VCaP (cell line): Measurements from ENCODE around the gene EPB42.
A peak's percentile ranks its signal among the peaks of the same experiment; 100 is the strongest.
"Not testable (repeated sequence)": the region's sequence is repeated elsewhere in the genome, so short reads cannot be mapped to it uniquely, and the experiment has no call there.

Experiments used
- H3K27ac ChIP-seq: fragments of 450-650 bp; 2 replicates; pipeline ENCODE4 v1.5.1; 2017
- TF ChIP-seq, protein P1 (sequence below): fragments of 450-650 bp; conservative IDR thresholded peaks from 2 replicates; pipeline ENCODE4 v1.5.1; 2017; ENCODE audit warnings: mild to moderate bottlenecking, moderate library complexity

Gene EPB42

DNA sequence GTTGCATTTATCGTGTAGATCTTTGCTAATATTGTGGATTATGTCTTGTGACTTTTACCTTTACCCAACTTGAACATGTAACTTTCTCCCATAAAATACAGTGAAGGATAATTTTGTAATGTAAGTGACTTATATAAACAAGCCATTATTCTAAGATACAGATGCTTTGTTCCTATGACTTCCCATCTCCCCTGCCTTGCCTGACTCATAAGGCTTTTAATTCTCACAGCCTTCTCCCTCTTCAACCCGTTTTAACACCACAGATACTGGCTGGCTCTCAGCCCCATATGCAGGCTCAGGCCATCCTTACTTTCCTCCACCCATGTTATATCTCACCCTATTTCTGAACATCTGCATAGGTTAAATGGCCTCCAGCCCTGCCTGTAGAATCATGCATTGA, 31.5 kb downstream of the EPB42 start:
- peak overlapping the region; percentile 43; the same call in 1 of the 2 replicates for H3K27ac ChIP-seq
- TF ChIP-seq, protein P1, sequence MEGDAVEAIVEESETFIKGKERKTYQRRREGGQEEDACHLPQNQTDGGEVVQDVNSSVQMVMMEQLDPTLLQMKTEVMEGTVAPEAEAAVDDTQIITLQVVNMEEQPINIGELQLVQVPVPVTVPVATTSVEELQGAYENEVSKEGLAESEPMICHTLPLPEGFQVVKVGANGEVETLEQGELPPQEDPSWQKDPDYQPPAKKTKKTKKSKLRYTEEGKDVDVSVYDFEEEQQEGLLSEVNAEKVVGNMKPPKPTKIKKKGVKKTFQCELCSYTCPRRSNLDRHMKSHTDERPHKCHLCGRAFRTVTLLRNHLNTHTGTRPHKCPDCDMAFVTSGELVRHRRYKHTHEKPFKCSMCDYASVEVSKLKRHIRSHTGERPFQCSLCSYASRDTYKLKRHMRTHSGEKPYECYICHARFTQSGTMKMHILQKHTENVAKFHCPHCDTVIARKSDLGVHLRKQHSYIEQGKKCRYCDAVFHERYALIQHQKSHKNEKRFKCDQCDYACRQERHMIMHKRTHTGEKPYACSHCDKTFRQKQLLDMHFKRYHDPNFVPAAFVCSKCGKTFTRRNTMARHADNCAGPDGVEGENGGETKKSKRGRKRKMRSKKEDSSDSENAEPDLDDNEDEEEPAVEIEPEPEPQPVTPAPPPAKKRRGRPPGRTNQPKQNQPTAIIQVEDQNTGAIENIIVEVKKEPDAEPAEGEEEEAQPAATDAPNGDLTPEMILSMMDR = no peak

DNA sequence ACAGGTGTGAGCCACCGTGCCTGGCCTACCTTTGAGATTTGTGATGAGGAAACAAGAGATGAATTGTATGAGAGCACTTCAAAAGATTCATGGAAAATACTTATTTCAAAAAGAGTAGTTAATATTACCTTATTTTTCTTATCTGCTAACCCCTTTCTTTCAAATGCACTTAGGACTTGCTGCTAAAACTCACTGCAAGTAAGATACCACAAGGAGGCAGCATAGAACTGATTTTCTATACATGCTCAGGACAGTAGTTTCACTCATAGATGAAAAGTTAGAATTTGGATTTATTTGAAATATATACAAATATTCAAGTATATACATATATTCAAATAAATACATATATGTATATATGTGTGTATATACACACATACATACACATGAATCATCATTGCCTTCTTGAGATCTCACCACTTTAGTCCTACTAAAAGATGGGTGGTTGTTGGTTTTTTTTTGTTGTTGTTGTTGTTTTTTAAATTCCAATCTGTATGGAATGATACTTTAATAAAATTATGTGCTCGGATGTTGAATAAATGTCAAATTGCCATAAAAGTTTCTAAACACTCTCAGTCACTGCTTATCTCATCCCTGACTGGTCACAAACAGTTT, 33.2 kb downstream of the EPB42 start:
- no peak overlapping the region for H3K27ac ChIP-seq
- TF ChIP-seq, protein P1 = peak; percentile 77

DNA sequence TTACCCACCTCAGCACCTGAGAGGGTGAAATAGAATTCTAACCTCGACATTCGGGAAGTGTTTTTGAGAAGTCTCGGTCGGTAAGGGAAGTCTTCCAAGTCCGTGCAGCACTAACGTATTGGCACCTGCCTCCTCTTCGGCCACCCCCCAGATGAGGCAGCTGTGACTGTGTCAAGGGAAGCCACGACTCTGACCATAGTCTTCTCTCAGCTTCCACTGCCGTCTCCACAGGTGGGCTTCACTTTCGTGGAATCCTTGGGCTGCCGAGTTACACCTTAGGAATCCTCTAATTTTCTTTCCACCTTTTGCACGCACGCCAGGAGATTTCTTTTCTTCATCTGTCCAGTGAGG, 34.8 kb downstream of the EPB42 start:
- peak overlapping the region; percentile 81 for H3K27ac ChIP-seq
- TF ChIP-seq, protein P1 = no peak

DNA sequence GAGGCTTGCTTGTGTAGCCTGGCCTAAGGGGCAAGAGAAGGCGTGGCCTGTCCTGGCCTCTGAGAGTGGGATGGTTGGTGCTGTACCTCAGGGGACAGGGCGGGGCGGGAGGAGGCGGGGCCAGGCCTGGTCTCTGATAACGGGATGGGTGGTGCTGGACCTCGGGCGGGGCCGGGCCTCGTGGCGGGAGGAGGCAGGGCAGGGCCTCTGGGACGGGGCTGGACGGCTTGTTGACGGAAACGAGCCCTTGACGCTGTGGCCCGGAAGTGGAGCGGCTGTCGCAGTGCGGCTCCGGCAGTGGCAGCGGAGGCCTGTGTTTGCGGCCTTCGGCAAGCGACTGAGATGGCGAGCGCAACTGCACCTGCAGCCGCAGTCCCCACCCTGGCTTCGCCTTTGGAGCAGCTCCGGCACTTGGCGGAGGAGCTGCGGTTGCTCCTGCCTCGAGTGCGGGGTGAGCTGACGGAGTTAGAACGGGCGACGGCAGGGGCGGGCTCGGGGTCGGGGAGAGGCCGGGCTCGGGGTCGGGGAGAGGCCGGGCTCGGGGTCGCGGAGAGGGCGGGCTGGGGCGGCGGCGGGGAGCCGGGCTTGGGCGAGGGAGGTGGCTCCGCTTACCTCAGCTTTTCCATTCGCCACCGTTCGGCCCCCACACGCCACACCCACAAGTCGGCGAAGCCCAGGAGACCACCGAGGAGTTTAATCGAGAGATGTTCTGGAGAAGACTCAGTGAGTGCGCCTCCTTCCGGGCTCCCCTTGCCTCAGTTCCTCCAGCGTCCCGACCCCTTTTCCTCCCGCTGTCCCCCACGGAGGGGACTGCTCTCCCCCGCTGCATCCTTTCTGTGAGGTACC, 35.4 kb downstream of the EPB42 start, which contains the start of gene CCNDBP1:
Gene CCNDBP1, plus strand, starts transcription at position 247 of the 846 bp plus-strand sequence. Its CDS starts 96 bp downstream, at position 343.
- TF ChIP-seq, protein P1 = peak; percentile 22; the same call in 1 of the 2 replicates
- H3K27ac ChIP-seq = peak within 1 kb of the TSS; percentile 81

DNA sequence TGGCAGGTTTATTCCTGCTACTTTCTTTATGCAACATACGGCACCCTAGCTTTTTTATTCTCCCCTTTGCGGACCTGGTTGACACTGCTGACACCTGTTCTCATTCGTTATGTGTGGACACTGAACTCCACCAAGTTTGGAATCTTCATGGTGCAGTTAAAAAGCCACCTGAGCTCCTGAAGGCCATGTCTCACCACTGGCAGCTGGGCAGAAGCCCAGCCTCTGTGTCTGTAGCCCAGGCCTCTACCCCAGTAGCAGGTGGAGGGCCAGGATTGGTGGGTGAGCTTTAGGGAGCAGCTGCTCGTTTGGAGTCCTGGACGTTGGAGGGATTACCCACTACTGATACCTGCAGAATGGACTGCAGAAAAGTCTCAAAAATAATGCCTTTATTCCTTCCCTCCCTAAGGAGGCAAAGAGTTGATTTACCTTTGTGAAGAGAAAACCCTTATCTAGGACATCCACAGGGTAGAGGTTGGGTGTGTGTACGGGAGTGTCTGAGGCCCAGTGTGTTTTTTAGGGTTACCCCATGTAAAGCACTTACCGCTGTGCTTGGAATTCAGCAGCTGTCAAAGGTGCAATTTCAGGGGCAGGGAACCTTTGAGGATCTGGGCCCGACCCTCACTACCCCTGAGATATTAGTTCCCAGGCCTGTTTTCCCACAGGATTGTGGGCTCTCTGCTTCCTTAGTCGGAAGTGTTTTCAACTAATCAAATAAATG, 36.3 kb downstream of the EPB42 start:
- TF ChIP-seq, protein P1 = no peak
- H3K27ac ChIP-seq = peak overlapping the region; percentile 81

DNA sequence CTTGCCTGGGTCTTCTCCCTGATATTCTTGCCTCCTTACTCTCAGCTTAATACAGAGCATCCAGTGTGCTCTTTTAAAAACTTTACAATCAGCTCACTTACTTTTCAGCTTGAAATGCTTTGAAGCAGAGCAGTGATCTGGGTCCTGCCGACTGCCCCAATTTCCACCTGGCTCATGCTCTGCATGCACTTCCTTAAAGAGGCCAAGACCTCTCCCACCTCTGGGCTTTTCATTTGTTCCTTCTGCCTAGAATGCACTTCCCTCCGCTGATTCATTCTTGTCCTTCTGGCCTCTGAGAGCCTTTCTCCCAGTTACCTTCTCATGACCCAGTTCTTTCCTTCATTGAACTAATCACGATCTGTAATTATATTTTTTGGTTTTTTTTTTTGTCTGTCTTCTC, 37.5 kb downstream of the EPB42 start:
- no peak overlapping the region for H3K27ac ChIP-seq
- TF ChIP-seq, protein P1 = no peak

DNA sequence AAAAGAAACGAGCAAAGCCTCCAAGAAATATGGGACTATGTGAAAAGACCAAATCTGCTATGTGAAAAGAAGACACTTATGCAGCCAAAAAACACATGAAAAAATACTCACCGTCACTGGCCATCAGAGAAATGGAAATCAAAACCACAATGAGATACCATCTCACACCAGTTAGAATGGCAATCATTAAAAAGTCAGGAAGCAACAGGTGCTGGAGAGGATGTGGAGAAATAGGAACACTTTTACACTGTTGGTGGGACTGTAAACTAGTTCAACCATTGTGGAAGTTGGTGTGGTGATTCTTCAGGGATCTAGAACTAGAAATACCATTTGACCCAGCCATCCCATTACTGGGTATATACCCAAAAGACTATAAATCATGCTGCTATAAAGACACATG, 43.7 kb downstream of the EPB42 start:
- not testable (repeated sequence) for H3K27ac ChIP-seq

DNA sequence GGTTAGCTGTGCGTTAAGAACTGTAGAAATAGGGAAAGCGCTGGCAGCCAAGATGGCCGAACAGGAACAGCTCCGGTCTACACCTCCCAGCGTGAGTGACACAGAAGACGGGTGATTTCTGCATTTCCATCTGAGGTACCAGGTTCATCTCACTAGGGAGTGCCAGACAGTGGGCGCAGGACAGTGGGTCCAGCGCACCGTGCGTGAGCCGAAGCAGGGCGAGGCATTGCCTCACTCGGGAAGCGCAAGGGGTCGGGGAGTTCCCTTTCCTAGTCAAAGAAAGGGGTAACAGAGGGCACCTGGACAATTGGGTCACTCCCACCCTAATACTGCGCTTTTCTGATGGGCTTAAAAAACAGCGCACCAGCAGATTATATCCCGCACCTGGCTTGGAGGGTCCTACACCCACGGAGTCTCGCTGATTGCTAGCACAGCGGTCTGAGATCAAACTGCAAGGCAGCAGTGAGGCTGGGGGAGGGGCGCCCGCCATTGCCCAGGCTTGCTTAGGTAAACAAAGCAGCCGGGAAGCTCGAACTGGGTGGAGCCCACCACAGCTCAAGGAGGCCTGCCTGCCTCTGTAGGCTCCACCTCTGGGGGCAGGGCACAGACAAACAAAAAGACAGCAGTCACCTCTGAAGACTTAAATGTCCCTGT, 45.0 kb downstream of the EPB42 start:
- not testable (repeated sequence) for H3K27ac ChIP-seq
